Activated T-cell treated with anti-CD3 and anti-CD28 coated beads, Interleukin-2, amount 50 U/mL, for 24 hours (primary cell): ENCODE measurements around the gene CHST10.

Source experiments
- DNase-seq: peaks from one replicate; pipeline ENCODE4 v3.0.0-alpha.2; 2020
- H3K27ac Mint-ChIP-seq: 2 replicates; pipeline ENCODE4 v1.8.0; 2020; ENCODE audit warnings: mild to moderate bottlenecking, mixed read lengths
- H3K27me3 Mint-ChIP-seq: 2 replicates; pipeline ENCODE4 v1.8.0; 2020; ENCODE audit warnings: mixed read lengths
- H3K36me3 Mint-ChIP-seq: 2 replicates; pipeline ENCODE4 v1.8.0; 2020; ENCODE audit warnings: low read depth, mixed read lengths
- H3K4me1 Mint-ChIP-seq: 2 replicates; pipeline ENCODE4 v1.8.0; 2020; ENCODE audit warnings: low read depth, mixed read lengths
- H3K4me3 Mint-ChIP-seq: 2 replicates; pipeline ENCODE4 v1.8.0; 2020; ENCODE audit warnings: mild to moderate bottlenecking, moderate library complexity, mixed read lengths
- H3K9me3 Mint-ChIP-seq: 2 replicates; pipeline ENCODE4 v1.8.0; 2020; ENCODE audit warnings: mixed read lengths

The CHST10 gene

DNA sequence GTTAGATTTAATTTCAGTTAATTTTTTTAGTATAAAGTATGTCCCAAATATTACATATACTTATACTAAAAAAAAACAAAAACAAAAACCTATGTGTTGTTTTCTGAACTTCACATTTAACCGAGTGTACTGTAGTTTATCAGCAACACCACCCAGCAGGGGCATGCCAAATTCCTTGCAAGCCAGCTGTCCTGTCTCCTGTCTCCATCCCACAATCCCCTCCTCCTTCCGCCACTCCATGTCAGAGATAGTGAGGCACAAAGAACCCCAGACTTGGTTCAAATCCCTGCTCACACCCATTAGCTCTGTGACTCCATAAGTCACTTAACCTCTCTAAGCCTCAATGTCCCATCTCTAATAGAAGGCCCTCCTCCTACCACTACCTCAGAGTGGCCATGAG is 9.4 kb downstream of the CHST10 start:
- Mint-ChIP-seq H3K36me3 (peaks cover 37% of the 10 kb centered on the region), H3K9me3 (no peaks in the 10 kb centered on the region), H3K27me3 (no peaks in the 10 kb centered on the region), H3K4me1 (no peaks in the 10 kb centered on the region), H3K27ac (no peak overlapping the region), H3K4me3 (no peak overlapping the region)
- no peak for DNase-seq

DNA sequence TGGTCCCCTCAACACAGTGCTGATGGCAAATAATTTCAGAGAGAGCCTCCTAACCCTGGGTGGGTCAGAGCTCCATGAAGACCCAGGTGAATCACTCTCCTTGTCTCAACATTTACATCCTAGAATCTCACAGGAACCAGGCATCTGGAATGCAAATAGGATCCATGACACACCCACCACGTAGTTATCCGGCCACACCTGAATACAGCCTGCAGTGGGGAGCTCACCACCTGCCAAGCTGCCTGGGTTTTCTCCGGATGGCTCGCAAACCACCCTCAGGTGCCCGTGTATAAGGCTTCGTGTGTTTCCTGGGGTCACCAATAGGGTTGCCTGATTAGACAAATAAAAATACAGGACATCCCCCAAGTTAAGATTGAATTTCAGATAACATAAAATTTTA is 9.9 kb downstream of the CHST10 start:
- DNase-seq: no peak
- no peaks in the 10 kb centered on the region for H3K4me1 Mint-ChIP-seq
- no peaks in the 10 kb centered on the region for H3K27me3 Mint-ChIP-seq
- H3K36me3 Mint-ChIP-seq: peaks cover 42% of the 10 kb centered on the region
- H3K9me3 Mint-ChIP-seq: no peaks in the 10 kb centered on the region
- H3K4me3 Mint-ChIP-seq: no peak overlapping the region
- H3K27ac Mint-ChIP-seq: no peak overlapping the region

DNA sequence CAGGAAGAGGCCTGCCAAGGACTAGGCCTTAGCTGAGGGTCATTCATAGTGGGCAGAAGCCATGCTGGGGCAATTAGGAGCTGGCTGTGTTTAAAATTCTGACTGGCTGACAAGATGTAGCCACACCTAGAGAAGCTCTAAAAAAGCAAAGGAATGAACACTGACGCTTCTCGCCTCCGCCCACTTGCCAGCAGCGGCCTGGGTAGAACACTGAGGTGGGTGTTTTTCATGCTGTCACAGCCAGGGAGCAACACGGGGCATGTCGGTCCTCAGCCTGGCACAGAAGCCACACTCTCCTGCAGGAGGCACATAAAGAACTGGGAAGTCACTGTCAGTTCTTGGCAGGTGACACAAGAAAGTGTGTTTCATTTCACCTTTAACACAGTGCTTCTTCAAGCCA is 10.4 kb downstream of the CHST10 start:
- Mint-ChIP-seq H3K27ac (no peak overlapping the region), H3K36me3 (peaks cover 47% of the 10 kb centered on the region), H3K27me3 (no peaks in the 10 kb centered on the region)

DNA sequence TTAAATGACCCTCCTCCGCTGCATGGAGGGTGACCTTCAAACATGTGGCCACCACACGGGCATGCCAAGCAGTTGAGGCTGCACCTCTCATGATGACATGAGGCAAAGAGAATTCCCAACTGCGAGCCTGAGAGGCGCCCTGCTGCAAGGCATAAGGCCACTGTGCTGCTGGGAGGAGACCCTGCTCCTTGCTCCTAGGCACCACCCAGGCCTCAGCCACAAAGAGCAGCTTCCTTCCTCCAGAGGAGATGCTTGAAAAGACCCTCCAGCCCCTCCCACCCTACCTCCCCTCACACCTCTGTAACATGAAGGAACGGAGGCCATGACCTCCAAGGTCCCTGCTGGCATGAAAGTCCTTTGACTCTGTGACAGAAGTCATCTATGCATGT is 11.4 kb downstream of the CHST10 start:
- Mint-ChIP-seq H3K27ac (no peak overlapping the region), H3K36me3 (peaks cover 50% of the 10 kb centered on the region), H3K27me3 (no peaks in the 10 kb centered on the region), H3K4me1 (no peaks in the 10 kb centered on the region), H3K4me3 (no peak overlapping the region), H3K9me3 (no peaks in the 10 kb centered on the region)
- no peak for DNase-seq

More for the DNA sequence above, 10.4 kb downstream of the CHST10 start:
- H3K4me3 Mint-ChIP-seq: no peak overlapping the region
- H3K4me1 Mint-ChIP-seq: no peaks in the 10 kb centered on the region
- no peak for DNase-seq
- H3K9me3 Mint-ChIP-seq: no peaks in the 10 kb centered on the region

DNA sequence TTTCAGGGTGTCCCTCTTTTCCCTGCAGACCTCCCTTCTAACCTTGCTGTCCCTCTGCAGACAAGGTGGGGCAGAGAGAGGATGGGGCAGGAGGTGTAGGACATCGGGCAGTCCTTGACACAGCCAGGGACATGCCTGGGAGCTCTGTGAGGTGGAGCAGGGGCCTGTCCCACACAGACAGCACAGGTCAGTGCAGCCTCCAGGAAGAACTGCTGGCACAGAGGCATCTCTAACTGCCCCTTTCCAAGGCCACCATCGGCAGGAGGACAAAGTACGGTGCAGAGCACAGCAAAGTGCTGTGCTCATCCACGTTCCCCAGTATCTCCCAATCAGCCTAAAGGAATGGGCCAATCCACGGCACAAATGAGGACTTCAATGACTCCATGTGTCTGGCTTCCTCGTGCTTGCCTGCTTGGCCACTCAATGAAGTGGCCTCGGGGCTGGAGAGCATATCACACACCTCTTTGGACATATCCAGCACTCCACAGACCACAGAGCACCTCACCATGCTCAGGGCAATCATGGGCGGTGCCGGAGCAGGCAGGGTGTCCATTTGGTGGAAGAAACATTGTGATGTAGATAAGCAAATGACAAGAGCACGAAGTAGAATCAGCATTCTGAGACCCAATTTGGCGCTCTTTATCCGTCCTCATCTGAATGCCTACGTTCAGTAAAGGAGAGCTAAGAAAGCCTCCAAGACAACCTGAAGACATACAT is 11.9 kb downstream of the CHST10 start:
- Mint-ChIP-seq H3K36me3 (peaks cover 54% of the 10 kb centered on the region), H3K27ac (no peak overlapping the region), H3K27me3 (no peaks in the 10 kb centered on the region), H3K4me1 (no peaks in the 10 kb centered on the region), H3K9me3 (no peaks in the 10 kb centered on the region), H3K4me3 (no peak overlapping the region)
- no peak for DNase-seq

DNA sequence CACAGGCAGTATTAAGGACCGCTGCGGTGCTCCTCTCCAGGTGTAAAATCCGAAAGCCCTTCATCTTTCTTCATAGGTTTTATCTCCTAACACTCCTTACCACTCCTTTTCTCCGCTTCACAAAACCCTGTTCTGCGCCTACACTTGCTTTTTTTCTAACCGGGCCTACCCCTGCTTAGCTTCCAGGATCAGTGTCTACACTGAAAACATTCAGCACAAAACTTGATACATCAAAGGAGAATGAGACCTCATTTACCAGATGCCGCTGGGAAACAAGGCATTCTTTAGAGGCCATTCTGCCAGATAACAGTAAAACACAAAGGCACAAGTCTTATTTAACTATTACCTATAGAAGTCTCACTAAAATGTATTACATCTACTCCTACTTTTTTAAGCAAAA is 13.1 kb downstream of the CHST10 start:
- no peak for DNase-seq
- Mint-ChIP-seq H3K27me3 (no peaks in the 10 kb centered on the region), H3K27ac (no peak overlapping the region), H3K9me3 (no peaks in the 10 kb centered on the region), H3K4me1 (no peaks in the 10 kb centered on the region), H3K4me3 (no peak overlapping the region), H3K36me3 (peaks cover 57% of the 10 kb centered on the region)

DNA sequence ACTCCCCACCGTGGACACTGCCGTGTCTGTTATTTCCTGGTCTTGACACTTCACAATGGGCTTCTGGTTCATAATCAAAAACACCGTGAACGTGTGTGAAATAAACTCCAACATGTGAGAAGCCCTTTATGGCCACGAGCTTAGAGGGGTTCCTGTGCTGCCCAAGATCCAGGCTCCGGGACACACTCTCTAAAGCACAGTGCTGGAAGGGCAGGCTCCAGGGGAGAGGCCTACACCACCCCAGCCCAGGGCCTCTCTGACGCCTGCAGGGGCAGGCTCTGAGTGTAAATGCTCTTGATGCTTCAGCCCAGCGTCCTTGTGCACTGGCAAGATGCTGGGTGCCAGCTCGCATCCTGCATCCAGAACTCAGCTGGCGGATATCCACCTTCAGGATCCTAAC is 13.7 kb downstream of the CHST10 start:
- H3K27me3 Mint-ChIP-seq: no peaks in the 10 kb centered on the region
- peaks cover 57% of the 10 kb centered on the region for H3K36me3 Mint-ChIP-seq
- no peak overlapping the region for H3K4me3 Mint-ChIP-seq
- no peaks in the 10 kb centered on the region for H3K4me1 Mint-ChIP-seq
- H3K9me3 Mint-ChIP-seq: no peaks in the 10 kb centered on the region
- no peak for DNase-seq
- H3K27ac Mint-ChIP-seq: no peak overlapping the region

DNA sequence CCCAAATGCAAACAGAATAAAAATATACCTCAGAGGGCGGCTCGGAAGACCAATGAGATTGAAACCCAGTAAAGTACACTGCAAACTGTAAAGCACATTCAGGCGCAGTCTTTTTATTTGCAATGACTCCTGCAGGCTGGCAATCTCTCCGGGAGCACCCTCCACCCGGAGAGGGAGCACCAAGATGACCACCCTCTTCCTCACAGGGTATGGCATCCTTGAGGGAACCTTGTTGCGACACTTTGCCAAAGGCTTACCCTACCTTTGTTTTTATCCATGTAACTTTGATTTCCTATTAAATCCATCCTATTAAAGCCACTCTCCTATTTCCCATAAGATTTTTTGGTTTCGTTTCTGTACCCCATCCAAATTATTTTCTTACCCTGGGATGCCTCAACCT is 16.2 kb downstream of the CHST10 start:
- no peak overlapping the region for H3K27ac Mint-ChIP-seq
- no peaks in the 10 kb centered on the region for H3K9me3 Mint-ChIP-seq
- H3K4me3 Mint-ChIP-seq: no peak overlapping the region
- no peaks in the 10 kb centered on the region for H3K4me1 Mint-ChIP-seq
- no peaks in the 10 kb centered on the region for H3K27me3 Mint-ChIP-seq
- DNase-seq: no peak
- peaks cover 49% of the 10 kb centered on the region for H3K36me3 Mint-ChIP-seq

DNA sequence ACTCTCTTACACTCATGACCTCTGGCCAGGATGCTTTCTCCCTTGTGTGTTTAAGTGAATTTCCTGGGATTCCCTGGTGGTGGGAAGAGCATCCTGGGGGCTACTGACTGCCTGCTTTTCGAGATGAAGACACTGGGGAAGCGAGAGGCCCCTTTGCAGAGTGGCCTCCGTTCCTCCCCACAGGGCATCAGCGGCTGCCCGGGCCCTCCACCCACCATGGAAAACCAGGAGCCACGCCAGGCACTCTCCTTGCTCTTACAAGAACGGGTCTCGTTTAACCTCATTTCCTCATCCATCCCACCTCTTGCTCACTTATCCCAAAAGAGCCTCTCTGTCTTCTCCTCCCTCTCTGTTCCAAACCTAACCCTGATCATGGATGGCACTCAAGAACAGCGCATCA is 17.8 kb downstream of the CHST10 start:
- no peaks in the 10 kb centered on the region for H3K4me1 Mint-ChIP-seq
- no peaks in the 10 kb centered on the region for H3K9me3 Mint-ChIP-seq
- no peak for DNase-seq
- H3K27me3 Mint-ChIP-seq: no peaks in the 10 kb centered on the region
- no peak overlapping the region for H3K4me3 Mint-ChIP-seq
- no peak overlapping the region for H3K27ac Mint-ChIP-seq
- H3K36me3 Mint-ChIP-seq: peaks cover 40% of the 10 kb centered on the region

DNA sequence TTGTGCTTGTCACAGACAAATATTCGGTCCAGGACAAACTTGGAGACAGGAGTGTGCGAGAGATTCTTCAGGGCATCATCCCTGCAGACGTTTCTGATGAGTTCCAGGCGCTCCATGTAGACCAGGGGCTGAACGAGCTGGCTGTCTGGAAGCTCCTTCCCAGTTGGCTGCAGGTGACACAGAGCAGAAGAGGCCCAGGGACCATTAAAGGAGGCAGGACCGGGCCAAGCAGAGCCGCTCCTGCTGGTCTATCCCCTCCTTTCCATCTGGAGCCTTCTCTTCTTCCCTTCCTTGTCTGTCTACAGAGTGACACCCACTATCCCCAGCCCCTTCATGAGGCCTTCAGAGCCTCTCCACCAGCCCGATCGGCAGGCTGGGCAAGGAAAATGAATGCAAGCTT is 19.5 kb downstream of the CHST10 start:
- H3K4me1 Mint-ChIP-seq: no peaks in the 10 kb centered on the region
- peaks cover 41% of the 10 kb centered on the region for H3K36me3 Mint-ChIP-seq
- no peak for DNase-seq
- no peak overlapping the region for H3K27ac Mint-ChIP-seq
- H3K27me3 Mint-ChIP-seq: no peaks in the 10 kb centered on the region
- H3K9me3 Mint-ChIP-seq: no peaks in the 10 kb centered on the region
- no peak overlapping the region for H3K4me3 Mint-ChIP-seq

GRCh38 chr2:100397118-100397860 is 20.2 kb downstream of the CHST10 start:
- Mint-ChIP-seq H3K4me3 (no peak overlapping the region), H3K36me3 (peaks cover 40% of the 10 kb centered on the region), H3K4me1 (no peaks in the 10 kb centered on the region), H3K27me3 (no peaks in the 10 kb centered on the region), H3K9me3 (no peaks in the 10 kb centered on the region), H3K27ac (no peak overlapping the region)
- no peak for DNase-seq

GRCh38 chr2:100396483-100396882 is 21.0 kb downstream of the CHST10 start:
- Mint-ChIP-seq H3K4me3 (no peak overlapping the region), H3K27me3 (no peaks in the 10 kb centered on the region), H3K4me1 (no peaks in the 10 kb centered on the region), H3K27ac (no peak overlapping the region), H3K9me3 (no peaks in the 10 kb centered on the region), H3K36me3 (peaks cover 36% of the 10 kb centered on the region)
- DNase-seq: no peak

DNA sequence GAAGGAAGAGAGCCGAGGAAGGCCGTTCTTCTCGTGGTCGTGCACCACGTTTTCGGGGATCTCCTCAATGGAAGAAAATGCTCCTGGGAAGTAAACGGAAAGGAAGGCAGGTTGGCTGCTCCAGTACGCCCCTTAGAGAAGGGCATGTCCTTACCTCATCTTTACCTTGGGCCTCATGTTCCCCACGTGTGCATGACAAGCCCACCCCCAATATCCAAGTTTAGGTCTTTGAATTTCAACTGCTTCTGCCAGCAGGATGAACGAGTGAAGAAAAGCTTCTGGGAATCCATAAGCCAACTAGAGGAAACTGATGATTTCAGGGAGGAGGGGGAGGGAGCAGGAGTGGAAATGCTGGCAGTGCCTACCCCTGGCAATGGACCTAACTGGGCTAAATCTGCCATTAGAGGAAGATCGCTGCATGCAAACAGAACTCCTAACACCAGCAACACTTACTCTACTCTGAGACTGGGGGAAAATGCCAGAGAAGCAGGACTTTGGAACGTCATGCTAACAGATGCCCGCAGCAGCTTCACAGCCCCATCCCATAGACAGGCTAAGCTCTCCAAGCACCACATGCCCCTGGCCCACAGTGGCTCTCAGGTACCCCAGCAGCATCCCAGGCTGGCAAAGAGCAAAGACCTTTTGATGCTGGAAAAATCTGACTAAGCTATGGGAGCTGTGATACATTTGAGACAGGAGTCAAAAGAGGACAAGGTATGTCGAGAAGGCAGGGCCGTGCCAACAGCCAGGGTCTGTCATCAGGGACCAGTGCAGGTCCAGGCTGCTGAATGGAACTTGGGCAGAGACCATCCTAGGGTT is 21.7 kb downstream of the CHST10 start:
- Mint-ChIP-seq H3K4me3 (no peak overlapping the region), H3K27ac (peak overlapping the region; percentile 40), H3K27me3 (no peaks in the 10 kb centered on the region)

GRCh38 chr2:100394111-100394641 is 23.3 kb downstream of the CHST10 start:
- H3K36me3 Mint-ChIP-seq: peaks cover 28% of the 10 kb centered on the region
- no peaks in the 10 kb centered on the region for H3K9me3 Mint-ChIP-seq
- H3K4me1 Mint-ChIP-seq: no peaks in the 10 kb centered on the region
- DNase-seq: no peak
- H3K27ac Mint-ChIP-seq: no peak overlapping the region
- no peak overlapping the region for H3K4me3 Mint-ChIP-seq
- H3K27me3 Mint-ChIP-seq: no peaks in the 10 kb centered on the region

More for the DNA sequence above, 21.7 kb downstream of the CHST10 start:
- no peak for DNase-seq
- Mint-ChIP-seq H3K4me1 (no peaks in the 10 kb centered on the region), H3K9me3 (no peaks in the 10 kb centered on the region), H3K36me3 (peaks cover 31% of the 10 kb centered on the region)
